ENCODE measurements around the gene GSTCD.
"Not testable (repeated sequence)": the region's sequence is repeated elsewhere in the genome, so short reads cannot be mapped to it uniquely, and the experiment has no call there.

The GSTCD gene

DNA sequence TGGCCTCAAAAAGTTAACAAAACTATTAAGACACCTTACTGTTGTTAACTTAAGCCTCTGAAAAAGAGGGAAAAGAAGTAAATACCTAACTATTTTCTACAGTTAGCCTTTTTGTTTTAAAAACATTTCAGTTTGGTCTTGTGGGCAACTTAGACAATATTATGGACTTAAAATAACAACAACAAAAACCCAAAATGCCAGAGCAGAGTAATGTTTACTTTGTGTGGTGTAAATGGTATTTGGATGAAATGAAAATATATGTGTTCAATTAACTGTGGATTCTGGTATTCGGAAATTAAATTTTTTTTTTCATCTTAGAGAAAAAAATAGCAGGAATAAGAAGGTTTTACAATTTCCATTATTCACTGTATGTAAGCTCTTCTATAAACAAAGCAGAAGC, 107.1 kb downstream of the GSTCD start:
- DNase-seq, result no peak

DNA sequence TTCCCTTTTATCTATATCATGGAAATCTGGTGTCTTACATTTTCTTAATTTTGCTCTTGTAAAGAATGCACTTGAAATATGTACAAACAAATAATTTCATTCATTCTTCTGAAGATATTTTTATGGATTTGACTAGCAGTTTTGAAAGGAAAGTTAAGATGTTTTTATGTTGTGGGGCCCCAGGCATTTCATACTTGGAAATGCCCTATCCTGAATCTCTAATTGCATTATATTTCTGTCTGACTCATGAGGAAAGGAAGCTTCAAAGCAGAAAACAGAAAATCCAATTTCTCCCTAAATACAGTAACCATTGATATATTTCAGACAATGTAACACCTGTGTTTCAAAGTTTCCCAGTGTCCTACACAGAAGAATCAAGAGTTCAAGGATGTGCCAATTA, 113.5 kb downstream of the GSTCD start:
- no peak for DNase-seq

- no peak for DNase-seq
Measured at GRCh38 chr4:105828074-105828473, 119.5 kb downstream of the GSTCD start.

GRCh38 chr4:105831189-105831588, 122.6 kb downstream of the GSTCD start:
- DNase-seq, result no peak

- DNase-seq, result no peak
Measured at GRCh38 chr4:105835177-105835576, 126.6 kb downstream of the GSTCD start.

- DNase-seq, result no peak
Measured at GRCh38 chr4:105836537-105836936, 128.0 kb downstream of the GSTCD start.

- no peak for DNase-seq
Measured at GRCh38 chr4:105837037-105837436, 128.5 kb downstream of the GSTCD start.

DNA sequence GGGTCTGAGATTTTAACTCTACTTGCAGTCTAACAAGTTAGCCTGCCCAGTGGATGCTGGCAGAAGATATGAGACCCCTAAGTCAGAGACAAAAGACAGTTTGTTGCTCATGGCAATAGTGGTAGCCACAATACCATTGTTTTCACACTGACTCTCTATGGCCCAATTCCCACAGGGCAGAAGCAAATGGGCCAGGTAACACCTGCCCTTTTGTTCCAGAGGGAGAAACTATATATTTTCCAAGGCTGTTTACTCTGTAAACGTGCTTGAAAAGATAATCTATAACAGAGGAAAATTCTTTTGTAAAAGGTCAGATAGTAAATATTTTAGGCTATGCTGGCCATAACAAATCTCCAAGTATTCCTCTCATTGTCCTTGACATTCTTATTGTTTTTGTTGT, 129.5 kb downstream of the GSTCD start:
- no peak for DNase-seq

- DNase-seq, result no peak
Measured at GRCh38 chr4:105840426-105841174, 132.0 kb downstream of the GSTCD start.

DNA sequence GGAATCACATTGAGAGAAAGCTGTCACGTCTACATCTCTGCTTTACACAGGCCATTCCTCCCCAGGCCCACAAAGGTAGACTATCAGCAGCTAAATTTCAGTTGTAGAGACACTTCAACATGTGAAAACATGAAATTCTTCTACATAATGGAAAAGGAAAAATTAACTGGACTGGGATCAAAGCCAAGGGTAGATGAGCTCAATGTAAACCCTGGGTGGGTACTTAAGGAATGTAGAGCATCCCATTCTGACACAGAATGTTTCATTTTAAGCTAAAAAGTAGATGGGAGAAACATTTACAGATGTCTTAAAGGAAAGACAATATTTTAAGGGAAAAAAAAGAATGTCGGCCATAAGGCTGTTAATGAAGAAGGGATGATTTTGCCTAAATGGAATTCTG, 135.4 kb downstream of the GSTCD start:
- no peak for DNase-seq

GRCh38 chr4:105845559-105845958, 137.0 kb downstream of the GSTCD start:
- no peak for DNase-seq

- not testable (repeated sequence) for DNase-seq
Measured at GRCh38 chr4:105848359-105848758, 139.8 kb downstream of the GSTCD start.

GRCh38 chr4:105851196-105851595, 142.6 kb downstream of the GSTCD start:
- DNase-seq, result no peak

DNA sequence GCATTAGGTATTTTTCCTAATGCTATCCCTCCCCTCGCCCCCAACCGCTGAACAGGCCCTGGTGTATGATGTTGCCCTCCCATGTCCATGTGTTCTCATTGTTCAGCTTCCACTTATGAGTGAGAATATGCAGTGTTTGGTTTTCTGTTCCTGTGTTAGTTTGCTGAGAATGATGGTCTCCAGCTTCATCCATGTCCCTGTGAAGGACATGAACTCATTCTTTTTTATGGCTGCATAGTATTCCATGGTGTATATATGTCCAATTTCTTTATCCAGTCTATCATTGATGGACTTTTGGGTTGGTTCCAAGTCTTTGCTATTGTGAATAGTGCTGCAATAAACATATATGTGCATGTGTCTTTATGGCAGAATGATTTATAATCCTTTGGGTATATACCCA, 143.6 kb downstream of the GSTCD start:
- DNase-seq, result not testable (repeated sequence)

- DNase-seq, result no peak
Measured at GRCh38 chr4:105858466-105859040, 150.0 kb downstream of the GSTCD start.

- no peak for DNase-seq
Measured at GRCh38 chr4:105859233-105859632, 150.6 kb downstream of the GSTCD start.

GRCh38 chr4:105870963-105871362, 162.4 kb downstream of the GSTCD start:
- no peak for DNase-seq

DNA sequence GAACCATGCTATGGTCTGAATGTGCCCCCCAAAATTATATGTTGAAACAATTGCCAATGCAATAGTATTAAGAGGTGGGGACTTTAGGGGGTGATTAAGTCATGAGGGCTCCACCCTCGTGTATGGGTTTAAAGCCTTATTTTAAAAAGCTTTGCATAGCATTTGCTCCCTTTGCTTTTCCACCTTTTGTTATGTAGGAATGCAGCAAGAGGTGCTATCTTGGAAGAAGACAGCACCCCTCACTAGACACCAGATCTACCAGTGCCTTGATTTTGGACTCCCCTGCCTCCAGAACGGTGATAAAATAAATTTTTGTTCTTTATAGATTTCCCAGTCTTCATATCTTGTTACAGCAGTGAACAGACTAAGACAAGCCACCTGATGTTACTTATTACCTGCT, 163.4 kb downstream of the GSTCD start:
- DNase-seq, result no peak

DNA sequence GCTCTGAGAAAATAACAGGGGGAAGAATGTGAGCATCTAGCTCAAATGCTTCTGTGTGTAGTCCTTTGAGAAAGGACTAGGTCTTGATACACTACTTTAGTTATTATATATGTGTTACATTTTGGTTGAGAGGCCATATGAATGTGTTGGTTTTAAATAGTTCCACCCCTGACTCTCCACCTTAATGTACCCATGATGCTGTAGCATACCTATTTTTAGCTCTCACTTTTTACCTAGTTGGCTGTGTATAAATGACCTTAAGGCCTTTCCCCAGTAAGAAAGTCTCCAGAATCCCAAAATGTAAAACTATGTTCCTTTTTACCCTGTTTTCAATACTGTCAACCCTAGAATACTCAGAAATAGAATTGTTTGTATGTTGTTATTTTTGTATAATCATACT, 166.6 kb downstream of the GSTCD start:
- no peak for DNase-seq

DNA sequence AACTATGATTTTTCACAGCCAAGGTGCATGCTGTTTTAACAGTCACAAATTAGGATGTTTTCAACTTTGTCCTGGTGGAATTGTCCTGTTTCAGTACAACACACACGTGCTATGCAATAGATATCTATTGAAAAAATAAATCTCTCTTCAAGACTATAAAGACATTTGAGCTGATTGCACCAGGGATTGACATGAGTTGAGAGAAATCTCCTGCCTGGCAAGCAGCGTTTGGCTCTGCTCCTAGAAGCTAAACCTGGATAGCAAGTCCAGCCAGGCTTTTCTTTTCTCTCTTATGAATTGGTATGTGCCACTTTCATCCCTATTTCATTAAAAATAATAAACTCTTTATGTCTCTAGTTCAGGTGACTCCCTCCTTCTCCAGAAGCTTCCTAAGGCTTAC, 170.1 kb downstream of the GSTCD start:
- DNase-seq, result no peak

DNA sequence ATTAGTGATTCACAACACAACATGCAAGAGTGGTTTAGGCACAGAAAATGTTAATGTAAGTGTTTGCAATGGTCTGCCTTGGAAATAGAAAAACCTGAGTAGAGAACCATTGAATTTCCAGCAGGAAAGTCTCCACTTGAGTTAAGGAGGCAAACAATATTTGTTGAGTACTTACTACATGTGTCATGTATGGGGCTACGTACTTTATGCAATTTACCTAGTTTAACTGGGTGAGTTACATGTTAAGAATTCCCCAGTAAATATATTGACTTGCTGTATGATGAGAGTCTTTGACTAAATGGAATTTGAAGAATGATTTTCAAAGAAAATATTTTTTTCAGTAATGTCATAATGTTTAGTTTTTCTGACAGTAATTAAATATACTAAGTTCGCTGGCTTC, 178.9 kb downstream of the GSTCD start:
- DNase-seq, result no peak

DNA sequence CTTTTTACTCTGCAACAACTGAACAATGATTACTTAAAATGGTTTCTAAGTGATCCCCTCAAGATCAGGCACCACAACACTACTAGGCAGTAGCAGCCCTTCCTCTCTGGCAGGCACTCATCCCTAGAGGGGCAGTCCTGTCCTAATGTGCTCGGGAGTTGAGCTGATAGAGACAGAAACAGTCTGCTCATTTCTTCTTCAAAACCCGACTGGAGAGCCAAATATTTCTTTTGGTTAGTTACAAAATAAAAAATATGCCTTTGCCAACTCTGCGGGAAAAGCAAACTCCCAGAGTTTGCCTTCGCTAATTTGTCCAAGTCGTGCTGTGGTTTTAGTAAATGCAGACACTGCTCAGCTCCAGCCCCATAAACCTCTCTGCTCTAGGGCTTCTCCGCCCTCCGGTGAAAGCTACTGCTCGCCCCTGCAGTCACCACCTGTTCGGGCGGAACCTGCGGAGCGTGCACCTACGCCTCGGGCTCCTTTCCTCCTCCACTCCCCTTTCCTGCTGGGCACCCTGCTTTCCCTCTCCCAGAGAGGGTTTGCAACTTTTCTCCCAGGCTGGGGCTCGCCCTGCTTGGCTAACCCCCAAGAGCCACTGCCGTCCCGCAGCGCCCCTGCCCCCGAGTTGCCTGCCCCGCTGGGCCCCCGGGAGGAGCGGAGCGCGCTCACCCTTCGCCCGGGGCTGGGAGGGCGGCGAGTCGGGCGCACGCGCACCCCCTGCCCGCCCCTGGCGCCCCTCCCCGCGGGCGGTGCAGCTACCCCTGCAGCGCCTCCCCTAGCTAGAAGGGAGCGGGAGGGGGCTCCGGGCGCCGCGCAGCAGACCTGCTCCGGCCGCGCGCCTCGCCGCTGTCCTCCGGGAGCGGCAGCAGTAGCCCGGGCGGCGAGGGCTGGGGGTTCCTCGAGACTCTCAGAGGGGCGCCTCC, 186.3 kb downstream of the GSTCD start, which contains the start of gene NPNT:
TSS of gene NPNT (plus strand) at position 812 of the 923 bp plus-strand sequence. CDS start 182 bp downstream, outside the sequence.
- no peak for DNase-seq

DNA sequence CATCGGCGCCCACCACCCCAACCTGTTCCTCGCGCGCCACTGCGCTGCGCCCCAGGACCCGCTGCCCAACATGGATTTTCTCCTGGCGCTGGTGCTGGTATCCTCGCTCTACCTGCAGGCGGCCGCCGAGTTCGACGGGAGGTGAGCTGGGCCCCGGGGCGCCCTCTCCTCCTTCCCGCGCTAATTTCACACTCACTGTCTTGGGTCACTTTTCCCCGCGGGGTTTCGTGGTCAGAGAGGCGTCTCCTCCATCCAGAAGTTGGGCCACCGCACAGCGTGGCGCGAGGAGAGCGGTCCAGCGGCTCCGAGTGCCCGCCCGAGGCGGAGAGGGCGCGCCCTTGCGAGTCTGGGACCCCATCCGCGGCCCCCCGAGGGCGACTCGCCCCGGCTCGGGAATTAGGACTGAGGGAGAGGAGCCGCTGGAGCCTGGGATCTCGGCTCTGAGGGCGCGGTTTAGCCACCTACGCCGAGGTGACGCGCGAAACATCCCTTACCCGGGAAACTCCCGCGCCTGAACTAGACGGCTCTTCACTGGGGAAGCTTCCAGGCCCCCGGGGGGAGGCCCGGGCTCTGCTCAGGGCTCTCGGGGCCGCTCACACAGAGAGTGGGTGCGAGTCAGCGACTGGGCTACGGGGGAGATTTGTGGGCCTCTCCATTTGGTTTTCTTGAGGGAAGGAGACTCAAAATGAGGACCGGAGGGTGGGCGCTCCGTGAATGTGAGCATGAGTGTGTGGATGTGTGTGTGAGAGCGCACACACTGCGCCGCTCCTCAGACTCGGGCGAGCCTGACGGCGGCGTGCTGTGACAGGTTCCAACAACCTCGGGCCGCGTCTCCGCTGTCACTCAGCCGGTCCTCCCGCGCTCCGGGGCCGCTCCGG, 187.2 kb downstream of the GSTCD start:
- no peak for DNase-seq
